SU-DHL-6 (cell line): ENCODE data around the gene RNASET2.

Experiments
- EZH2phosphoT487 ChIP-seq: fragments of 200-600 bp; sonication (generic), shearing (Covaris generic); conservative IDR thresholded peaks from 2 replicates; pipeline ENCODE4 v1.6.1; 2018; ENCODE audit warnings: mild to moderate bottlenecking, antibody characterized with exemption, low read length, moderate library complexity, mixed read lengths
- TF ChIP-seq, protein P1 (sequence below): fragments of 200-600 bp; sonication (generic); IDR thresholded peaks from one replicate; pipeline ENCODE4 v1.5.1; 2017; ENCODE audit warnings: antibody characterized with exemption, mild to moderate bottlenecking, low read length, moderate library complexity; ENCODE audit not compliant: insufficient read depth, poor library complexity, severe bottlenecking

DNA sequence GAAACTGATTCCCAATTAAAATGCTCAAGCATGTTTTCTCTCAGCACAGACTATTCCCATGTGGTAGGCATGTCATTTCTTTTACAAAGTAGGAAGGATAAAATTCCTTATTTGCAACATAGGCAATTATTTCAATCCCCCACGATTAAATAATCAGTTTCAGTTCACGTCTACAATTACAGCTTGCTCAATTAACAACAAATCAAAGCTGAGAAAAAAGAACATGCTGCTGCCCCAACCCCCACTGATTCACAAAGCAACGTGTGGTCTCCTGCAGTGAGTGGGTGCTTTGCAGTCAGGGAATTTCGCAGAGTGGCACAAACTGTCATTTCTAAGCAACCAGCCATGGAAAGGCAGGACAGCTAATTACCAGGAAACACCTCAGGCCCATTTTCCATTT, 17.0 kb downstream of the RNASET2 start:
- TF ChIP-seq, protein P1, sequence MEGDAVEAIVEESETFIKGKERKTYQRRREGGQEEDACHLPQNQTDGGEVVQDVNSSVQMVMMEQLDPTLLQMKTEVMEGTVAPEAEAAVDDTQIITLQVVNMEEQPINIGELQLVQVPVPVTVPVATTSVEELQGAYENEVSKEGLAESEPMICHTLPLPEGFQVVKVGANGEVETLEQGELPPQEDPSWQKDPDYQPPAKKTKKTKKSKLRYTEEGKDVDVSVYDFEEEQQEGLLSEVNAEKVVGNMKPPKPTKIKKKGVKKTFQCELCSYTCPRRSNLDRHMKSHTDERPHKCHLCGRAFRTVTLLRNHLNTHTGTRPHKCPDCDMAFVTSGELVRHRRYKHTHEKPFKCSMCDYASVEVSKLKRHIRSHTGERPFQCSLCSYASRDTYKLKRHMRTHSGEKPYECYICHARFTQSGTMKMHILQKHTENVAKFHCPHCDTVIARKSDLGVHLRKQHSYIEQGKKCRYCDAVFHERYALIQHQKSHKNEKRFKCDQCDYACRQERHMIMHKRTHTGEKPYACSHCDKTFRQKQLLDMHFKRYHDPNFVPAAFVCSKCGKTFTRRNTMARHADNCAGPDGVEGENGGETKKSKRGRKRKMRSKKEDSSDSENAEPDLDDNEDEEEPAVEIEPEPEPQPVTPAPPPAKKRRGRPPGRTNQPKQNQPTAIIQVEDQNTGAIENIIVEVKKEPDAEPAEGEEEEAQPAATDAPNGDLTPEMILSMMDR, result no peak
- no peak for TF ChIP-seq EZH2phosphoT487
